Gastrocnemius medialis (tissue), 4 donors: ENCODE measurements around the gene KAT2A.

Source experiments
- CTCF ChIP-seq, 5 experiments: fragments of 450-650 bp in 3 of 5; fragments of 200-600 bp in 2 of 5; sonication (generic) in 2 of 5; IDR thresholded peaks in 4 of 5; conservative IDR thresholded peaks in 1 of 5; 1 replicate in 4 of 5; 2 replicates in 1 of 5; pipeline ENCODE4 v1.5.1; 2016 to 2019; ENCODE audit warnings: antibody characterized with exemption in 5 of 5, mild to moderate bottlenecking in 3 of 5, moderate library complexity in 3 of 5
- POLR2A ChIP-seq, 2 donors: fragments of 450-650 bp; IDR thresholded peaks; one replicate each; pipeline ENCODE4 v1.6.1; 2017; ENCODE audit warnings: antibody characterized with exemption in 2 of 2, mild to moderate bottlenecking in 2 of 2, moderate library complexity in 2 of 2

- no peak for TF ChIP-seq POLR2A (IDR thresholded peaks at IDR 0.05)
- TF ChIP-seq CTCF (IDR thresholded peaks at IDR 0.05 in 4 of 5, conservative IDR thresholded peaks at IDR 0.05 in 1 of 5) = no peak
Observed at GRCh38 chr17:42068979-42069378, 52.2 kb downstream of the KAT2A start.
